Stimulated activated CD4-positive, alpha-beta T cell treated with anti-CD3 and anti-CD28 coated beads, Interleukin-12 subunit alpha, Interleukin-12 subunit beta, amount 100 ng/mL, for 48 hours (primary cell): ENCODE measurements around the gene CSNK1A1.
"Not testable (repeated sequence)": the region's sequence is repeated elsewhere in the genome, so short reads cannot be mapped to it uniquely, and the experiment has no call there.

ENCODE experiments used
- DNase-seq, 3 donors: peaks; one replicate each; pipeline ENCODE4 v3.0.0-alpha.2; 2020; ENCODE audit warnings: low read depth in 2 of 3, low spot score in 1 of 3

The CSNK1A1 gene

DNA sequence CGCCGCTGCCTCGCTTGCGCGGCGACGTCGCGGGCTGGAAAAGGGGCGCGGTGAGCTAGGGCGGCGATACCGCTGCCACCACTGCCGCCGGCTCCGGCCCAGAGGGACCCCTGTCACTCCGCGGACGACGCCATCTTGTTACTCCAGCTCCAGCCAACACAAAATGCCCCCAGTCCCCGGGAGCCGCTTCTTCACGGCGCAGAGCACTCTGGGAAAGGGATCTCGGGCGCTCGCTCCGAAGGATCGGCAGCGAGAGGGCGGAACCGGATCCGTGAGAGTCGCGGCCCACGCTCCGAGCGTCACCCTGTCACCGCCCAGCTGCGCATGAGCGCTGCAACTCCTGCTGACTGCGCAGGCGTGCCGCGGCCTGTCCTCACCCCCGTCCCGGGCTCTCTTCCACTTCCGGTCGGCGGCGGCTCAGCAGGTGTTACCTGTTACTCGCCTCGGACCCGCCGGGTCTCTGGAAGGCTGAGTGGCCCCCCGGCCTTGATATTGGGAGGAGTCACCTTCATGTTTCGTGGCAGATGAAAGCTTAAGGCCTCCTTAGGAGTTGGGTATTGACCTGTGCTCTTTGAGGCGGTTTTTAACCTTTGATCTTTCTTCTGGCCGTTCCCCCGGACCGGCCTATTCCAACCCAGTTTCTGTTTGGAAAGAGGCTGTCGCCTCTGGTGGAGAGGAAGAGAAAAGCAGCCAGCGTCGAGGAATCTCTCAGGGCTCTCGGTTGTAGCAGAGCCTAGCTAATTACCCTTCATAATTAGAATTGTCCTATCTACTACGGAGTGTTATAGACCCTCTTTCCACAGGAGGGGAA lies at the start of gene CSNK1A1:
CSNK1A1 (minus strand) TSS at position 213 of the 811 bp plus-strand sequence. CDS start 475 bp downstream, outside the sequence.
- DNase-seq: peak; percentile 94 to 99 (median 98)

DNA sequence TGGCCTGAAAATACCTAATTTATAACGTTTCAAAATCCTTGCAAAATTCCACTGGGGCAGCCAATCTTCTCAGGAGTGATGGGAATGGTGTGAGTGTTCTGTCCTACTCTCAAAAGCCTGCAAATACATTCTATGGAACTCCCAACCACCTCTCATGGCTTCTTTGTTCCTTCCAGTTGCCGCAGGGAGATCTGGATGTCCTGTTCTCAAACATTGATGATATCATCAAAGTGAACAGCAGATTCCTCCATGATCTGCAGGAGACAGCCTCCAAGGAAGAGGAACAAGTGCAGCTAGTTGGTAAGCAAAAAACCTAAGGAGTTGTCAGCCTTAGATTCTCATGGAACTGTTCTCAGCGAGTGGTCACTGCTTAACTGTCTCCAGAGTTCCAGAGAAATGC lies 49.7 kb upstream of the CSNK1A1 start:
- DNase-seq: no peak

DNA sequence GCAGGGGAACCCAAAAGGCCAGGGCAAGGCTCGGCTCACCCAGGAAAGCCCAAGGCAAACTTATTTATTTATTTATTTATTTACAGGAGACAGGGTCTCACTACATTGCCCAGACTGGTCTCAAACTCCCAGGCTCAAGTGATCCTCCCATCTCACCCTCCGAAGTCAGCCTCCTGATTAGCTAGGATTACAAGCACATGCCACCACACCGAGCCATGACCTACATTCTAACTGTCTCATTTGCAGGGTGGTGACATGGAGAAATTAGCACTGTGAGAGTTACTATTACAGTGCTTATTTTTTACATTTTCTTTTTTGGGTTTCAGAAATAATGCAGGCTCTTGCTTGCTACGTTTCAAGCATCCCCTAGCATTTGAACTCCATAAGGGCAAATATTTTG lies 48.1 kb upstream of the CSNK1A1 start:
- no peak for DNase-seq

DNA sequence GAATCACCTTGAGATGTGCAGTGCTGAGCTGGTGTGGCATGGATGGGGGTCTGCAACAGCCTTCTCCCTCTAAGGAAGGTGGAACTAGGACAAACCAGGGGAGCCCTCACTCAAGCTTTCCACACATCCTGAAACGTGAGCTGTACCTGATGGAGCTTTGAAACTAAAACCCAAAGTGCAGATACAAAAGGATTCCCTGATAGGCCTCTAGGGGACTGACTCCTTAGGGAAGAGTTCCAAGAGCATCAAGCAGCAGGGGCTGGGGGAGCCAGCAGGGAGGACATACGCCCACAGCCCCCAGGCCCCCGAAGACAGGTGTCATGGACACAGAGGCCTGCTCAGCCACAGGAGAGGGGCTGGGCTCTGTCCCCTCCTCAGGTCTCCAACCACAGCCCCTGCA lies 47.7 kb upstream of the CSNK1A1 start:
- no peak for DNase-seq

DNA sequence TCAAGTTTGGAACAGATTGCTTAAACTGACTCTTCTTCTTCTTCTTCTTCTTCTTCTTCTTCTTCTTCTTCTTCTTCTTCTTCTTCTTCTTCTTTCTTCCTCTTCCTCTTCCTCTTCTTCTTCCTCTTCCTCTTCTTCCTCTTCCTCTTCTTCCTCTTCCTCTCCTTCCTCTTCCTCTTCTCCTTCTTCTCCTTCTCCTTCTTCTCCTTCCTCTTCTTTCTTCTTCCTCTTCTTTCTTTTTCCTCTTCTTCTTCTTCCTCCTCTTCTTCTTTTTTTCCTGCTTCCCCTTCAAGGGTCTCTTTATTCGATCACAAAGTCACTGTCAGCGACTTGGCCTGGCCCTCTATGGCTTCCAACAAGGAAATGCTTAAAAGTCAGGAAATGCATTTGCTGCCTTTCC lies 47.0 kb upstream of the CSNK1A1 start:
- not testable (repeated sequence) for DNase-seq

DNA sequence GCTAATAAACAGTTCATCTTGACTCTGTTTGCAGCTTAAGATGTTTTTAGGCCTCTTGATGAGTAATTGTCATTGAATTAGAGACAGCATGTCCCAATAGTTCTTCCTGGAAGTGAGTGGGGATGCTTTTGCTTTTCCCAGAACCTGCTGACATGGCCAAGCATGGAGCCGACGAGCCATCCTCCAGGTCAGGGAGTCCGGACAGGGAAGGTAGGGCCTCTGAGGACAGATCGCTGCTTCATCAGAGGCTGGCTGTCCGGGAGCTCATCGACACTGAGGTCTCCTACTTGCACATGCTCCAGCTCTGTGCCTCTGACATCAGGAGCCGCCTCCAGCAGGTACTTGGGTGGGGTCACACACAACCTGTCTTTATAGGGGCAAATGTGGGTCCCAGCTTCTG lies 46.4 kb upstream of the CSNK1A1 start:
- no peak for DNase-seq

DNA sequence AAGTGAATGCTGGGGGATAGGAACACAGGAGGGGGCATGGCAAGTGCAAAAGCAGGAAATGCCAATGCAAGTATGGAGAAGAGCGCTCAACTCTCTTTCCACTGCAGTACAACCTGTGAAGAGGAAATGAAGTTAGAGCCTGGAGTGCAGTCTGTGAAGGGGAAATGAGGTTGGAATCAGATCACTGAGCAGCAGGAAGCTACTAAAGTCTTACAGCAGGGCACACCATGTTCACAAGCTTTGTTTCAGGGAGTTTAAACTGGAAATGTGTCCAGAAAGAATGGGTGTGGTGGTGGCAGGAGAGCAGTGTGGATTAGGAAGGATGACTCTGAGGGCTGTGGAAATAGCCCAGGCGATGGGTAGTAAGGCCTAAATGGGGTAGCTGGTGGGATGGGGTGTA lies 45.5 kb upstream of the CSNK1A1 start:
- no peak for DNase-seq

DNA sequence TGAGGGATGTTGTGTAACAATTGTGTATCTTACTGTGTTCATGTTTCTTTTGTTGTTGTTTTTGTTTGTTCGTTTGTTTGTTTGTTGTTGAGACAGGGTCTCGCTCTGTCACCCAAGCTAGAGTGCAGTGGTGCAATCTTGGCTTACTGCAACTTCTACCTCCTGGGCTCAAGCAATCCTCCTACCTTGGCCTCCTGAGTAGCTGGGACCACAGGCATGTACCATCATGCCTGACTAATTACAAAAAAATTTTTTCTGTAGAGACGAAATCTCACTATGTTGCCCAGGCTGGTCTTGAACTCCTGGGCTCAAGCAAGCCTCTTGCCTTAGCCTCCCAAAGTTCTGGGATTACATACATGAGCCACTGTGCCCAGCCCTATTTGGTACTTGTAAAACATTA lies 43.9 kb upstream of the CSNK1A1 start:
- not testable (repeated sequence) for DNase-seq

DNA sequence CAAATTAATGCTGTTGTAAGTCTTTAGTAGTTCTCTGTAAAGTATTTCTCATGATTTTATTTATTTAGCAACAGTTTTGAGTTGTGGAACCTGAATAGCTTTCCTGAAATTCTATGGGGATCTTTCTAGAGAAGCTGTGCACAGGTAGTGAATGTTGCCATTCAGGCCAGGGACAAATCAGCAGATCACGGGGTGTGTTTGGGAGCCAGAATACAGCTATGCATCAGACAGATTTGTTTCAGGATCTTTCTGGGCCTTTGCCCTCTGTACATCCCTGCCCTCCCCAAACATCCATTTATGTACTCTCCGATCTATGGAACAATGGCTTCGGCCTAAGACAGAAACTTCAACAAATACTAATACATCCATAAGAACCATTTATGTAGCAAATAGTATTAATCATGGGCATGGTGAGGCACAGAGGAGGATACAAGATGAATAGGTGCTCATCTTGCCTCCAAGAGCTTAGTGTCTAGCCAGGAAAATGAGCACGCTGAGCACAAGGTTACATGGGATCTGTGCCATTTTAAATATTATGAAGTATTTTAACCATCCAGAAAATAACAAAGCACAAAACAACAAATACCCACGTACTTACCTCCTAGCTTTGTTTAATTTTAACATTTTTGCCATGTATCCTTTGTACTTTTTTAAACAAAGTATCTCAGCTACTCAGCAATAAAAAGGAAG lies 43.1 kb upstream of the CSNK1A1 start:
- DNase-seq: no peak

DNA sequence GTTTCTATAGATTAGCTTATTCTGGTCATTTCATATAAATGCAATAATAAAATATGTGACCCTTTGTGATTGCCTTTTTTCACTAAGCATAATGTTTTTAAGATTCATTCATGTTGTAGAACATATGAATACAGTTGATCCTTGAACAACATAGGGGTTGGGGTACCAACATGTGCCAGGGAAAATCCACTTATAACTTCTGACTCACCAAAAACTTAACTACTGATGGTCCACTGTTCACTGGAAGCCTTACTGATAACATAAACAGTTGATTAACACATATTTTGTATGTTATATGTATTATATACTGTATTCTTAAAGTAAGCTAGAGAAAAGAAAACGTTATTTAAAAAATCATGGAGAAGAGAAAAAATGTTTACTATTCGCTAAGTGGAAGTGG lies 42.1 kb upstream of the CSNK1A1 start:
- DNase-seq: no peak

DNA sequence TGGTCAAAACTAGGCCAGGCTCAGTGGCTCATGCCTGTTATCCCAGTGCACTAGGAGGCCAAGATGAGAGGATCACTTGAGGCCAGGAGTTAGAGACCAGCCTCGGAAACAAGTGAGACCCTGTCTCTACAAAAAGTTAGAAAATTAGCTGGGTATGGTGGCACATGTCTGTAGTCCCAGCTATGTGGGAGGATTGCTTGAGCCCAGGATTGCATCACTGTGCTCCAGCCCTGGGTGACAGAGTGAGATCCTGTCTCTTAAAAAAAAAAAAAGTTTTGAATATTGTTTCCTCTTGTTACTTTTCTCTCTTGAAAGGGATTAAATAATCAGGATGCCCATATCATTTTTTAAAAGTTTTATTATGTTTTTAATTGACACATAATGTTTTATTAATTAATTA lies 37.7 kb upstream of the CSNK1A1 start:
- DNase-seq: no peak

DNA sequence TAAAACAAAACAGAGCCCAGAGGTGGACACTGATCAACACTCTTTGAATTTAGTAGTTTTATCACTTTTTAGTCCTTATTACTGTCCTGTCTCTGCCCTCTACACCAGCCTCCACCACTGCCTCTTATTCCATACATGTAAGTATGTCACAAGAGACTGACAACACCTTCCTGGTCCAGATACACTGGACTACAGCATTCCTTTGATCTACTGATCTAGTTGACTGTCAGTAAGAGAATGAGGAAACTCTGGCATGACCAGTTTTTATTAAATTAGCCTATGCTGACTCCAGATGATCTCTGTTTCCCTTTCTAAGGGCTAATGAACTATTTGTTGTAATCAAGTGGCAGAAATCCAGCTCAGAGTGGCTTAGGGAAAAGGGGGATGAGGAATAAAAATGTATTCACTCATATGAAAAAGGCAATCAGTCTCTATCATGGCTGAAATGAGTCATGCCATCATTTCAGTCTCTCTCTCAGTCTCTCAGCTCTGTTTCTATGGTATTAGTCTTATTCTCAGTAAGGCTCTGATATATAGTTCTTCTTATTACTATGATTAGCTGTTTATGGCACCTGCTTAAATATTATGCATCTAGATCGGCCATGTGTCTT lies 35.6 kb upstream of the CSNK1A1 start:
- no peak for DNase-seq

DNA sequence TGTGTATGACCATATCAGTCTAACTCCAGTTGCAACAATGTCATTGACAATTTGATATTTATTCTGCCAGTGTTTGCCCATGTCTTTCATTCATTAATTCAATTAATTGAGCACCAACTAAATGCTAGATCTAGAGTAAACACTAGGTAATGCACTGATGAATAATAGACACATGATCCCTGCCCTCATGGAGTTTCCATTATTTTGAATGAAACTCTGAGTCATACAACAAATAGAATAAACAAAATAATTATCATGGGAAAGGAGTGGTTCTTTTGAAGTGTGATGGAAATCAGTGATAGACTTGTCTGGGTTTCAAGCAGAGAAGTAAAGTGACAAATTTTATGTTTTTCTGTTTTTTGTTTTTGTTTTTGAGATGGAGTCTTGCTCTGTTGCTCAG lies 34.7 kb upstream of the CSNK1A1 start:
- no peak for DNase-seq

DNA sequence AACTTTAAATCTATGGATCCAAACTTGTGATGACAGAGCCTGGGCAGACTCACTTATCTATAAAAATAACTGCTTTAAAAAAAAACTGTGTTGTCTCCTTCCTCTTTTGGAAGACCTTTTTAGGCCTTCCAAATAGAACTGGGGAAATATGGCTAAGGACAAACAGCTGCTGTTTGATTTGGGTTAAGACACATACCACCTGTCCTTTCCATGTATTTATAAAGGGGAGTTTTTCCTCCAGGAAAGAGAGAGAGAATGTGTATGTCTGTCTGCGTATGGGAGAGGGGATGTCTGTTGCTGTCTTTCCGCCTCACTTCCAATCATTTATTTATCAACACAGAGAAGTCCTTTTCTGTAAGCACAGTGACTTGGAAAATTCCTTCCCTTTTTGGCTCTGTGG lies 32.9 kb upstream of the CSNK1A1 start:
- no peak for DNase-seq

DNA sequence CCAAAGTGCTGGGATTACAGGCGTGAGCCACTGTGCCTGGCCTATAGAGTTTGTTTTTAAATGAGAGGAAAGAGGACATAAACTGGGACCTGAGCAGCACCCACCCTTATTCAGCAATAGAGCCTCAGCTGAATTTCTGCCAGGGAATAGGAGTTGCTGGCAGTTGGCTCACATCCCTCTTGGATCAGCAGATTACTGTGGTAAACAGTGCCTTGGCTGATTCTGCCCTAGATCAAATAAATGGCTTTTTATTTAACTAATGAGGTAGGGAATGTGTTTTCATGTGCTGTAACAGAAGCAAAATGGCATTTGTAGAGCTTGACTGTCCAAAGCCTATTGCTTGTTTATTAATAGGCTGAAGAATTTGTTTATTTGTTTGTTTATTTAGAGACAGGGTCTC lies 32.2 kb upstream of the CSNK1A1 start:
- DNase-seq: no peak

DNA sequence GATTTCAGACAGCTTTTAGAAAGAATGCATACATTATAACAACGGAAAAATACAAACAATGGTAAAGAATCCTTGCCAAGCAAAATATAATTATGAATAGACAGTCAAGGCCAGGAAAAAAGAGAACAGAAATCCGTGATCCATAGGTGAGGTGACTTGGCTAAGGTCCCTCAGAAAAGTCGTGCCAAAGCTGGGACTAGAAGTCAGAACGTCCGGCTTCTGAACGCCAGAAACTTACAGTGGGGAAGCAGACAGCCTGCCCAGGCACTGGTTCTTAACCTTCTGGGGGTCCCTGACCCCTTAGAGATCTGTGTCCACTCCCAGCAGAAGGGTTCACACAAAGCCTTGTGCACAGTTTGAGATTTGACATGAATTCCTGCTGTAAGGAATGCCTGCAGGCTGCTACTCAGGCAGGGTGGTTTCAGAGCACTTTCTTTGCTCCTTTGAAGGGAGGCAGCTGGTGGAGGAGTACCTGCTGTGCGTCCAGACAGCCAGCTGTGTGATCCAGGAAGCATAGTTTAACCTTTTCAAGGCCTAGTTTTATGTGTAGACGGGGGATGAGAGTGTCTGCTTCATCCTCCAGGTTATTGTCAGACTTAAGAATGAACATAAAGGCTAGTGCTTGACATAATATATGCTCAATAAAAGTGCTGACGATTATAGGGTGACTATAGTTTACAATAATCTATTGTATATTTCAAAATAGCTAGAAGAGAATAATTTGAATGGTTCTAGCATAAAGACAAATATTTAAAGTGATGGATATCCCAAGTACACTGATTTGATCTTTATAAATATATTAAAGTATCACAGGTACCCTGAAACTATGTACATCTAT lies 30.9 kb upstream of the CSNK1A1 start:
- no peak for DNase-seq

DNA sequence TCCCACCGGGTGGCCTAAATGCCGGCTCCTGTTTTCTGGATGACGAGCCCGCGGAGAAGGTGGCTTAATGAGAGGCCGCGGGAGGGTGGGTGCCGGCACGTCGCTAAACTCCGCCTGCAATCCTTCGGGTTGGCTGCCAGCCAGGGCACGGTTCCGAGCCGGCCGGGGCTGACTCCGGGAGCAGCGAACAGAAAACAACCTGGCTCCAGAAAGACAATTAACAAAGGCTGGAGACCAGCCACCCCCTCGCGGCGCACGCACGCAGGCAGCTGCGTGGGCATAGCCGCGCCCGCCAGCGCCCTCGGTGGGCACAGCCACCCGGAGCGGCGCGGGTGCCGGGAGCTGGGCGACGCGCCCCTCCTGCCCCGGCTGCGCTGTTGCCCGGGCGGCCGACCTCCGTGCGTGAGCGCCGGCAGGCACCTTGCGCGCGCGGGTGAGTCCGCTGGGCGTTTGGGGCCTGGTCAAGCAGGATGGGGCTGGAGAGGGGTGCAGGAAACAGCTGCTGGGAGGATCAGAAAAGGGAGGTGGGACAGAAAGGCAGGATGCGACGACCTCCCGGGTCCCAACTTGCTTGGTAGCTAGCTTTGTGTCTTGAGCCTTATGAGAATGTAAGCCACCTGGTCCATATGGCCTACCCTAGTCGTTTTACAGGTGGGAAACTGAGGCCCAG lies 30.1 kb upstream of the CSNK1A1 start, which contains the start of gene ARHGEF37:
ARHGEF37 (plus strand) TSS at position 307 of the 670 bp plus-strand sequence. CDS start 16,272 bp downstream, outside the sequence.
- DNase-seq: peak in 2 of 3 donors; percentile 33 to 50

DNA sequence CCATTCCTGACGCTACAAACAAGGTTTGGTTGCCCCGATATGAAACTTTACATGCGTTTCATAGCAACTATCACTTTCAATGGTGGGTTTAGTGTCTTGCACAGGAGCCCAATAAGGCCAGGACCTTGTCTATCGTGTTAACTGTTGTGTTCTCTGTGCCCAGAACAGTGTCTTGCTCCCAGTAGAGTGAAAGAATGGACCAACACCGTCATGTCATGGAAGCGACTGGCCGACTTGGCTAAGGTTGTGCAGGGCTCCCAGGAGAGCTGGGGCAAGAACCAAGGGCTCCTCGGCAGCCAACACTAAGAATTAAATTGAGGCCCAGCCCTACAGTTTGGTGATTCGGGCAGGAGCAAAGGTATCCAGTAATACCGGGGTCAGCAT lies 29.6 kb upstream of the CSNK1A1 start:
- DNase-seq: no peak

DNA sequence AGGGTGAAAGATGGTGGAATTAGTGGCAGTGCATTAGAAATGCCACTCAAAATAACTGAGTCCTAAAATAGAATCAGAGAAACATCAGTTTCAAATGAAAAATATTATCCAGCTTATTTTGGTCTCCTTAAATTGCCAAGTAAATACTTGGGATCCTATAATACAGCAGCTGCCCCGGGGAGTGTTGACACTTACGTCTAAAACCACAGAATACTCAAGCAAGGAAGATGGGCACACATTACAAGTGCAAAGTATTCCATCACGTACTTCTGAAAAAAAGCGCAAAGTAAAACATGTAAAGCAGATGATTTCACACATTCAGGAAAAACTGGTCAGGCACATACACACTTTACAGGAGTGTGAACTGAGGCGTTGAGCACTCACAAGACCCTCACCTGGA lies 27.7 kb upstream of the CSNK1A1 start:
- DNase-seq: no peak

DNA sequence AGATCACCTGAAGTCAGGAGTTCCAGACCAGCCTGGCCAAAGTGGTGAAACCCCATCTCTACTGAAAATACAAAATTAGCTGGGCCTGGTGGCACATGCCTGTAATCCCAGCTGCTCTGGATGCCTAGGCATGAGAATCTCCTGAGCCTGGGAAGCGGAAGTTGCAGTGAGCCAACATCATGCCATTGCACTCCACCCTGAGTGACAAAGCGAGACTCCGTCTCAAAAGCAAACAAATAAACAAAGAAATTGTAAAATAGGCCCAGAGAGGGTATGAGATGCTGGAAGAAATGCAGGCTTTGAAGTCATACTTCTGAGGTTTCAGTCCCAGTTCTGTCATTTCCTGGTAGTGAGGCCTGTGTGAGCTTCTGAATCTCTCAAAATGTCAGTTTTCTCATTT lies 24.8 kb upstream of the CSNK1A1 start:
- DNase-seq: no peak

DNA sequence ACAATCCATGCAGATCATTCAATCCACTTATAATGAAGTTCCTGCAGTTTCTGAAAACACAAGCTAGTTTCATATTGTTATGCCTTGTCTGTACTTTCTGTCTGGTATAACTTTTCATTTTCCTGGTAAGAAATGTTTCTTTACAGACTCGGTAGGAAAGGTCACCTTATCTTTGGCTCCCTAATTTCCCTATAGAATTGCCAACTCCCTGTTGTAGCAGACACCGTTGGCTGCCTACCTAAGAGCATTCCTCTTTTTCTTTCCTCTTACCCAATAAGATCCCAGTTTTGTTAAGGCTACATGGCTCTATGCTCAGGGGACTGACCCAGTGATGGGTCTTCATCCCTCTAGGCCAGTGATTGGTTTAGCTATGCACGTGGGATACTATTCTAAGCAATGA lies 23.9 kb upstream of the CSNK1A1 start:
- DNase-seq: no peak
